Putamen (tissue), 1 donor: Measurements from ENCODE around the gene FSD2.
A peak's percentile ranks its signal among the peaks of the same experiment; 100 is the strongest.
"Not testable (repeated sequence)": the region's sequence is repeated elsewhere in the genome, so short reads cannot be mapped to it uniquely, and the experiment has no call there.

Experiments used
- DNase-seq: peaks from one replicate; pipeline ENCODE4 v3.0.0-alpha.2; 2016; ENCODE audit warnings: low spot score

The FSD2 gene

DNA sequence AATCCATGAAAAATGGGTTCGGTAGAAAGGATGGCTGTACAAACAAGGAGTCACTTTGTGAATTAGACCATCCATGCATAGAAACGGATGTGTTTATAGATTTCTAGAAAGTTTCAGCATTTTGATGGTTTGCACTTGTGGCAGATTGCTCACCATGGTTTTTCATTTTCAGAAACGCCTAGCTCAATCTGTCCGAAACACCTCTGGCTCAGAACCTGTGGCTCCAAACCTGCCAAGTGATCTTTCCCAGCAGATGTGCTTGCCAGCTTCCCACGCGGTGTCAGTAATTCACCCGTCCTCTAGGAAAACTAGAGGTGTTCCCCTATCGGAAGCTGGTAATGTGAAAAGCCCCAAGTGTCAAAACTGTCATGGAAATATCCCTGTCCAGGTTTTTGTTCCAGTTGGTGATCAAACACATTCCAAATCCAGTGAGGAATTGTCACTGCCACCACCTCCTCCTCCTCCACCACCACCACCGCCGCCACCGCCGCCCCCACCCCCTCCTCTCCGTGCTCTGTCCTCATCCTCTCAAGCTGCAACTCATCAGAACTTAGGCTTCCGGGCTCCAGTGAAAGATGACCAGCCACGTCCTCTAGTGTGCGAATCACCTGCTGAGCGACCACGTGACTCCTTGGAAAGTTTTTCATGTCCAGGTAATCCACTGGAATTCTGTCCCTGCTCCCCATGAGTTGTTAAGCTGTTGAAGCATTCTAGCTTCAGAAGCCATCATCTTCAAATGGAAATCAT, 24.7 kb upstream of the FSD2 start:
- DNase-seq = no peak

DNA sequence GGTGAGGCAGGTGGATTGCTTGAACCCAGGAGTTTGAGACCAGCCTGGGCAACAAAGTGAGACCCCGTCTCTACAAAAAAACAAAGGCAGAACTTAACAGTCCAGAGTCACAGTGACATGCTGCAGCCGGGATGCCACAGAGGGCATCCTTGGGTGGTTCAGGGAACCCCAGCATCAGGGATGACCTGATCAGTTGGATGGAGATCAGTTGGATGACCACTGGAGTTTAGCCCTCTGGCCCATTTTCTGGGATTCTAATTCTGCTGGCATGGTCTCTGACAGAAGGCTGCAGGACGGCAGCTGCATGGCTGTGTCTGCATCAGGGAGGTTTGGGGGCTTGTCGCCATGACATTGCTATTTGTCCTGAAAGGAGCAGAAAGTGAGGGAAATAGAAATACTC, 23.4 kb upstream of the FSD2 start:
- DNase-seq = no peak

DNA sequence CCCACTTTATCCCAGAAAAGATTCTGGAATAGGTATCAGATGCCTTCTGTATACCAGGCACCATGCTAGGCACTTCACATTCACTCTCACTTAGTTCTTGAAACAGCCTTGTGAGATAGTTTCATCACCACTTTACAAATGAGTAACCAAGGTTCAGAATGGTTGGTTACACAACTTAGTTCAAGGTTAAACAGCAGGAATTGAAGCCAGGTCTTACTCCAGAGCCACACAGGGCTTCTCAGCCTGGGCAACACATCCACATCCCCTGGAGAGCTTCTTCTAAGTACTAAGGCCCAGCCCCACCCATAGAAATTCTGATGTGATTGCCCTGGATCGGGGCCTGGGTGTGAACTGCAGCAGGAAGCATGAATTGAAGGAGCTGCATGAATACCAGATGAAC, 22.2 kb upstream of the FSD2 start:
- DNase-seq = no peak

DNA sequence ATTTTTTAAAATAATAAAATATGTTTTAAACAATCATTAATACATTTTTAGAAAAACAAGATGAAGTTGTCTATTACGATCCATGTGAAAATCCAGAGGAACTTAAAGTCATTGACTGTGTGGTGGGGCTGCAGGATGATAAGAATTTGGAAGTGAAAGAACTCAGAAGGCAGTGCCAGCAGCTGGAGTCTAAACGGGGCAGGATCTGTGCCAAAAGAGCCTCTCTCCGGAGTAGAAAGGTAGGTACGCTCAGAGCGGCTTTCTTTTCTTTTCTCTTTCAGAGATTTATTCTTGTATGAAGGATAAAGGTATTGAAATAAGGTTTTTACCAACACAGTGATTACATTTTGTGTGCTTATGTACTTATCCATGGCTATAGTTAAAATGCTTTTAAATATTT, 17.2 kb upstream of the FSD2 start:
- DNase-seq = no peak

DNA sequence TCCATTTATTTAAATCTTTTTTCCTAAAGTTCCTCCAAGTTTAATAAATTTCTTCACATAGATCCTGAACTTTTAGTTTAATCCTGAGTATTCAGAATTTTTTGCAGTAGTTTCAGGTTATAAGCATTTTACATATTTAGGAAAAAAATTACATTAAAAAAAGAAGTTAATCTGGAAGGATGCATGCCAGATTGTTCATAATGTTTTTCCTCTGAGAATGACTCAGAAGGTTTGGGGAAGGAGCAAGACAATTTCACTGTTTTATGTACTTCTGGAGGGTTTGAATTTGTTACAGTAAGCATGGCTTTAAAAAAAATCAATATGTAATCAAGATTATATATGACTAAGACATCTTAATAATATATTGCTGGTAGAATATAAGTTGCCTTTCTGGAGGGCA, 16.0 kb upstream of the FSD2 start:
- not testable (repeated sequence) for DNase-seq

DNA sequence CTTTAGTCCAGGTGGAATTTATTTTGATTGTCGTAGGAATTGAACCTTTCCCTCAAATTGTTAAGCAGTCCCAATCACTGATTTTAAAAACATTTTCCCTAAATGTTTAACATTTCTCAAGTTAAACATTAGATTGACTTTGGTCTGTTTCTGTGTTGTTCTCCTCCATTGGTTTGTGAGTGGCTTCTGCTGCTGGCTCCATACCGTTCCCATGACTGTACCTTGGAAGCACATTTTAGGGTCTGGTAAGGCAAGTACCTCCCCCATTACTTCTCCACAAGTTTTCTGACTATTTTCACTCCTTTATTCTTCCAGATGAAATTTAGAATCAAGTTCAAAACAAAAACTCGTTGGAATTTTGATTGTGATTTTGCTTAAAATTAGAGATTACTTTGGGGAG, 15.5 kb upstream of the FSD2 start:
- not testable (repeated sequence) for DNase-seq

DNA sequence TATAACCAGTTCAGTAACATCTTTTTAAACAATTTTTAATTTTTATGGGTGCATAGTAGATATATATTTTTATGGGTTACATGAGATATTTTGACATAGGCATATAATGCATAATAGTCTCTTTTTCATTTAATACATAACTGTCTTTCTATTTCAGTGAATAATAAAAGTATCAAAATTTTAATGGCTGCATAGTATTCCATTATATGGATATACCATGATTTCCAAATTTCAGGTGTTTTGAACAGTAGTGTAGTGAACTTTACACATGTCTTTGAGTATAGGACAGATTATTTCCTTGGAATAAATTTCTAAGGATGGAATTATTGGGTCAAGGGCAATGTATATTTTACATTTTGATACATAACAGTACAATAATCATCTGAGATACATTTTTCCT, 14.3 kb upstream of the FSD2 start:
- no peak for DNase-seq

DNA sequence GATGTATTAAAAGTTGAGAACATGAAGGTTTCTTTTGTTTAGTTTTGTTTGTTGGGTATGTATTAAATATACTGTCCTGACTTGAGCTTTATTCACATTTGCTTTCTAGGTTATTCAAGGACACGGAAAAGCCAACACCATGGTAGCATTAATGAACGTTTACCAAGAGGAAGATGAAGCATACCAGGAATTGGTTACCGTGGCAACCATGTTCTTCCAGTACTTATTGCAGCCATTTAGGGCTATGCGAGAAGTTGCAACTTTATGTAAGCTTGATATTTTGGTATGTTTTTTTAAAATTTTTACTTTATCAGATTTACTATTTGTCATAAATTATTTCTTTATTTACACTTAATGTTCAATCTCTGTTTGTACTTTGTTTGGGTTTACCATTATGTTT, 7.1 kb upstream of the FSD2 start:
- no peak for DNase-seq

DNA sequence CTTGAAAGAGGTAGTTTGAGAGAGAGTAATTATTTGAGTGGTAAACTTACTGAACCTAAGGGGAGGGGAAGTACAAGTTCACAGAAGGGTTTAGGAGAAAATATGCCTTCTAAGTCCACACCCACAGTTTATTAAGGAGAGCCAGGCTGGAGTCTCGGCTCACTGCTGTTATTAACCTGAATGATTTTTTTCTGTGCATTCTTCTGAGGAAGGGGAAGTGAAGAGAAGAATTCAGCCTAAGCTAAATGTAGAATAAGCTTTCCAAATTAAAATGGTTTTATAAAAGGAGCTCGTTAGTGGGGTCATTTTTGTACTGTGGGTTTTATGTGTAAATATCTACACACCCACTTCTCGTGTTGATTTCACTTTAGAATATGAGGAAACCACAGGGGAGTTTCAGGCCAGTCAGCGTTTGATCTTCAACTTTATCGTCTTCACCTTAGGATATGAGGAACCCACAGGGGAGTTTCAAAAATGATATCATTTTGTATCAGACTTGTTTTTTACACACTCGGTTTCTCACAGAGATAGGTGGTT, 5.1 kb upstream of the FSD2 start:
- no peak for DNase-seq

DNA sequence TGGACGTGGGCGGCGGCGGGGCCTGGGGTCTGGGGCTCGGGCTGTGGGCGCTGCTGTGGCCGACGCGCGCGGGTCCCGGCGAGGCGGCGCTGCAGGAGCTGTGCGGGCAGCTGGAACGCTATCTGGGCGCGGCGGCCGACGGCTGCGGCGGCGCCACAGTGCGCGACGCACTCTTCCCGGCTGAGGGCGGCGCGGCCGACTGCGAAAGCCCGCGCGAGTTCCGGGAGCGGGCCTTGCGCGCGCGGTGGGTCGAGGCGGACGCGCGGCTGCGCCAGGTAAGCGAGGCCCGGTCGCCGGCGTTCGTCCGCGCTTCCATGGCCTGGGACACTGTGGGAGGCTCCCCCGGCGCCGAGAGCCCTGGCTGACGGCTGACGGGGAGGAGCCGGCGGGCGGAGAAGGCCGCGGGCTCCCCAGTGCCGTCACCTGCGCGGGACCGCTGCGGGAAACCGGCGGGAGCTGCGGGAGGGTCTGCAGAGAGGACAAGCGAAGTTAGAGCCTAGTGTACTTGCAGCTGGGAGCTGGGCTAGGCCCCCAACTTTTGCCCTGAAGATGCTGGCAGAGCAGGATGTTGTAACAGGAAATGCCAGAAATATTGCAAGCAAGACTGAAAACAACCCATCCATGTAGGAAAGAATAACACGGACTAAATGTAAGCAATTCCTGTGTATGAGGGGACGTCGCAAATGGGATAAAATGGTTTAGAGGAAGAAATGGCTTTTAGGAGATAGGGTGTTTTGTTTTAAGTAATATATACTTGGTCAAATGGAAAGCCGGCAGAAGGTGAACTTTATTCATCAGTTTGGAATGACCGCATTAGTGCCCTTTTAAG, 4.4 kb upstream of the FSD2 start:
- peak; percentile 45 for DNase-seq

DNA sequence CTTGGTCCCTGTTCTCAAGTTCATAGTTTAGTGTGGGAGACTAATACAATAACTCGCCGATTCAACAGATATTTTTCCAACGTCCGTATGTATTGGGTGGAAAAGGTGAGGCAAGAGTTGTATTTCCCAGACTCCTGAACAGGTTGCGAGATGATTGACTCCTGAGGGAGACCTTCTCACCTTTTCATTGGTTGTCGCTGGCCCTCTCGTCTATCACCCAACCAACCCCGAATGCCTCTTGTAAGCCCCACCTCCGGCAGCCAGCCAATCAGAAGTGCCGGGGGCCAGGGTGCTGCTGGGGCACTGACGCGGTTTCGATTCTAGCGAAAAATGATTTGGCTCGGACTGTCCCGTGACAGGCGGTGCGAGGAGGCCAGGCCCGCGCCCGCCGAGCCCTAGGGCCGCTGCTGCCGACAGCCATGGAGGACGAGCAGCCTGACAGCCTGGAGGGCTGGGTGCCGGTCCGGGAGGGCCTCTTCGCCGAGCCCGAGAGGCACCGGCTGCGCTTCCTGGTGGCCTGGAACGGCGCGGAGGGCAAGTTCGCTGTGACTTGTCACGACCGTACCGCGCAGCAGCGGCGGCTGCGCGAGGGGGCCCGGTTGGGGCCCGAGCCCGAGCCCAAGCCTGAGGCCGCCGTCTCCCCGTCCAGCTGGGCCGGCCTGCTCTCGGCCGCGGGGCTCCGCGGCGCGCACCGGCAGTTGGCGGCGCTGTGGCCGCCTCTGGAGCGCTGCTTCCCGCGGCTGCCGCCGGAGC, 3.6 kb upstream of the FSD2 start, which contains the start of gene WHAMM:
TSS of gene WHAMM (plus strand) at position 321 of the 753 bp plus-strand sequence. CDS start at position 420, 99 bp downstream.
- peak; percentile 99 for DNase-seq

DNA sequence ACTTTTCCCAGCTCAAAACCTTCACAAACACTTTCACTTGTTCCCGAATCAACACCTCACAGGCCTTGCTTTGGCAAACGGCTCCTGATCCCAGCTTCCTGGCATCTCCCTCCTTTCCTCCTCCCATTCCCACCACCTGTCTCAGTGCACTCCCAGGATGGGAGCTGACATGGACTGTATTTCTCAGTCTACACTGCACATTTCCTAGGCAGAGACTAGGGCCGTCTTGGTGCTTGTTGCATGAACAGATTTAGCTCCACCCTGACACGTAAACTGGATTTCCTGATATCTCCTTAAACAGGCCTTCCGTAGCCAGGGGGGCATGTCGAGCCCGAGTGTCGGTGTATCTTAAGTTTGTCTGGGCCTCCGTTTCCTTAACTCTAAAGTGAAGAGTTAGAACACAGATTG, 2.8 kb upstream of the FSD2 start:
- DNase-seq = no peak

DNA sequence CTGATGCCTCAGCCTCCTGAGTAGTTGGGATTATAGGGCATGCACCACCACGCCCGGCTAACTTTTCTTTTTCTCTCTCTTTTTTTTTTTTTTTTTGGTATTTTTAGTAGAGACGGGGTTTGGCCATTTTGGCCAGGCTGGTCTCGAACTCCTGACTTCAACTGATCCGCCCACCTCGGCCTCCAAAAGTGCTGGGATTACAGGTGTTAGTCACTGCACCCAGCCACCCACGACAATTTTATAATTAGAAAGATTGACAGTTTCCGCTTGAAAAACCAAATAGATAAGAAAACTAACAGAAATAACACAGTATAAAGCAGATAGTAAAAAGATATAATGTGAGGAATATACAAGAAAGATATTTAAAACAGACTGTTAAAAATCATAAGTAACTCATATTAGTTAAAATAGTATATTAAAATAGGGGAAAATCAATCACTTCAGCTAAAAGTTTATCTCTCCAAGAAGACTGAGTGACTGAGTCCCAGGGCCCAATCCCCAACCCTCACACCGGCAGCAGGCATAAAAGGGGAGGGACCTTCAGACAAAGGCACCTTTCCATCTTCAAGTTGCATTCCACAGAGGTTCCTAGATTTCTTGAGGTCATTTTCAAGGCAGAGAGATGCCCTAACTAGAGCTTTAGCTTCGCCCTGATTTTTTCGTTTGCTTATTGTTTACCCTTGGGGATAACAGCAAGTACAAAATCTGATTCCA, 2.2 kb upstream of the FSD2 start:
- no peak for DNase-seq

DNA sequence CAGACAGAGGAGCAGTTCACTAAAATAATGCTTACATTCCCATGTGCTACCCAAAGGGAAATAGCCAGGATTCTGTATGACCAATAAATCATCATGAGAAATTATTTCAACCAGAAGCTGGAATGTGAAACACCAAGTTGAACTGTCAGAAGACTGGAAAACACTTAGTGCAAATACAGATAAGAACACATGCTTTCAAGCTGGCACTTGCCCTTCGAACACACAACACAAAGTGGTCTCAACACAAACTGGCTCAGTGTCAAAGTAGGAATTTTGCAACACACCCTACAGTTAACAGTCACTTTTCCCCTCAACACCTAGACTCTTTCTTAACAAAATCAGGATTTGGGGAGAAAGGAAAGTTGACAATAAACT, 1.3 kb downstream of the FSD2 start:
- no peak for DNase-seq

DNA sequence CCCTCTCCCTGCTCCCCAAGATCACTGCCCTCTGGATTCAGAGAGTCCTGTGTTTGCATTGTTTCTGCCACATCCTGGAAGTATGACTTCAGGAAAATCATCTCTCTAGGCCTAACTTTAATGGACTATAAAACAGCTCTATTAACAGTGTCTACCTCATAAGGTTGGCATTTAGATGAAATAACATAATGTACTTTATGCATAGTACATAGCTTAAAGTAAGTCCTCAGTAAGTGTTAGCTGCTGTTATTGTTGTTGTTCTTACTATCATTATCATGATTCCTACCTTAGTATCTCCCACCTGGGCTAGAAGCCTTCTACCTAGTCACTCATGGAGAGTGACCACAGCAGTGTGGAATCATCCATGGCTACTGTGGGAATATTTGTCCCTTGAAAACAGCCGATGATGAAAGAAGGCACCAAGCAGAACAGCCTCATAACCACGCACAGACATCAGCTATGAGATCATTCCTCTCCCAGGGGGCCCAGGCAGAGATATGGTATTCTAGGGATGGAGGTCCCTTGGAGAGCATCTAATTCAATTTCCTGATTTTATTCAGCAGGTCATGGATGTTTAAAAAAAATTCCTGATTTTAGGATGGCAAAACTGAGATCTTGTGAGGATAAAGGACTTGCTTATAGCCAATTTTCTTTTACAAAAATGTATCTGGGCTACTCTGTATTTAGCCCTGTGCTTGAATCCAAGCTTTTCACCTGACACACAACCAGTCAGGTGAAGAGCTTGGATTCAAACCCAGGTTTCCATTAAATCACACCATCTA, 1.9 kb downstream of the FSD2 start:
- DNase-seq = no peak

DNA sequence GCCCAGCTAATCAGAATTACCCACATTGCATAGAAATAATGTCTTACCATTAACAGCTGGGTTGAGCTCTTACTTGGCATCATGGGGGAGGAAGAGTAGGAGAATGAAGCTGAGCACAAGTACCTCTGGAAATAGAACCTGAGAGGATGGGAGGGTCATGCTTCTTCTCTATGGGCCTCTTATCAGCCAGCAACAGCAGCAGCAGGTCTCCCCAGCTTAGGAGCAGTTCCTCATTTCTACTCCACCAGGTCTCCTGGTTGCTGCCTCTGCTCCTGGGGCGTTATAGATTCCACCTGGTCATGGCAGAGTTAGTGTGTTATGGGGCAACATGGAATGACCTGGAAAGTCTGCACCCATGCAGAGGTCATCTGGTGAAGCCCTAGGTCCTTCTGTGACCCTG, 3.4 kb downstream of the FSD2 start:
- DNase-seq = no peak

DNA sequence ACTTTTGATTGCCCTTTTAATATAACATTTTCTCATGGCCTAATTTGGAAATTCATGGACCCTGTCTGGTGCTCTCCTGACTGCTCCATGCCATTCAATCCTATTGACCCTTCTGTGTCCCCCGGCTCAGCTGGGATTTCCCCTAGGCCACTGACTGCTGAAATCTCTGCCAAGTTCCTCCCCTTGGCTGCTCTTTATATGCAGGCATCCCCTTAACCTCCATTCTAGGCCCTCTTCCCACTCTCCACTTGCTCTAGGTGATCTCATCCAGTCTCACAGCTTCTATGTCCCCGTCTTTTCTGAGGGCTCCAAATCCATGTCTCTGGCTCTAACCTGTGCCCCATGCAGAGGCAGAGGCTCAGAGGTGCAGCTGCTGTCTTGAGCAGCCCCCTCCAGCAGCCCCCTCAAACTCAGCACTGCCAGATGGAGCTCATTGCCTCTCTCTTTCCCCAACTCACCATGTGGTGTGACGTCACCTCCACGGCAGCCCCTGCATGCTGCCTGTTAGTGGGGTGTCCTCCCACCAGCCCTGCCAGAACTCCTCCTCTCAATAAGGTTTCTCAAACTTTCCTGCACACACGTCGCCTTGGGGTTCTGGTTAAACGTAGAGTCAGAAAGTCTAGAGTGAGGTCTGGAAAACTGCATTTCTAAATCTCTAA, 6.6 kb downstream of the FSD2 start:
- DNase-seq = no peak

DNA sequence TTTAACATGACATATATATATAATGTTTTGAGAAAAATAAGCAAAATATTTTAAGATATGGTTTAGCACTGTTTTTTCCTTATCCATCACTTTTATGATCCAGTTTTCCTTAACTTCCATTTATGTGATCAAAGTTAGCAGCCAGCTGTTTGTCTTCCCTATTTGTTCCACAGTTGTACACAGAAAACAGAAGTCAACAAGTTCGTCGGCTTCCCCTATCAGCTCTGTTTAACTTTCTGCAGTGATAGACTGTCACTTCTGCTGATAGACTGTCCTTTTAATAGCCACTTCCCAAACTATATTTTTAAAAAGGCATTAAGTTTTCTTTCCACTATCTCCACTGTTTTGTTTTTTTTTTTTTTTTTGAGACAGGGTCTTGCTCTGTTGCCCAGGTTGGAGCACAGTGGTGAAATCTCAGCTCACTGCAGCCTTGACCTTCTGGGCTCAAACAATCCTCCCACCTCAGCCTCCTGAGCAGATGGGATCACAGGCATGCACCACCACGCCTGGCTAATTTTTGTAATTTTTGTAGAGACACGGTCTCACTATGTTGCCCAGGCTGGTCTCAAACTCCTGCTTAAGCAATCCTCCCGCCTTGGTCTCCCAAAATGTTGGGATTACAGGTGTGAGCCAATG, 7.2 kb downstream of the FSD2 start:
- no peak for DNase-seq

DNA sequence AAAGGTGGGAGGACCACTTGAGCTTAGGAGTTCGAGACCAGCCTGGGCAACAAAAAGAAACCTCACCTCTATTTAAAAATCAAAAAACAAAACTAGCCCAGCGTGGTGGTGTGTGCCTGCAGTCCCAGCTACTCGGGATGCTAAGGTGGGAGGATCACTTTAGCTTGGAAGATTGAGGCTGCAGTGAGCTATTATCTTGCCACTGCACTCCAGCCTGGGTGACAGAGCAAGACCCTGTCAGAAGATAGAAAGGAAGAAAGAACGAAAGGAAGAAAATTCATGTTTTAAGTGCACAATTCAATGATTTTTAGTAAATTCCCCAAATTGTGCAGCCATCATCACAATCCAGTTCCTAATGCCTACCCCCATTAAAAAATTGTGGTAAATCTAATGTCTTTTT, 7.8 kb downstream of the FSD2 start:
- DNase-seq = no peak

DNA sequence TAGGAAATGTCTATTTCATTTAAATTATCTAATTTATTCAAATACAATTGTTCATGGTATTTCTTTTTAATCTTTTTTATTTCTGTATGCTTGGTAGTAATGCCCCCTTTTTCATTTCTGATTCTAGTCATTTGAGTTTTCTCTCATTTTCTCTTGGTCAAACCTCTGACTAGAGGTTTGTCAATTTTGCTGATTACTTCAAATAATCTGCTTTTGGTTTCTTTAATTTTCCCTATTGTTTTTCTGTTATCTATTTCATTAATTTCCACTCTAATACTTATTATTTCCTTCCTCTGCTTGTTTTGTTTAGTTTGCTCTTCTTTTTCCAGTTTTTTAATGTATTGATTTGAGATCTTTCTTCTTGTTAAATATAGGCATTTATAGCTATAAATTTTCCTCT, 12.1 kb downstream of the FSD2 start:
- DNase-seq = no peak
